ENCODE results near the gene SPATA2.
A peak's percentile ranks its signal among the peaks of the same experiment; 100 is the strongest.

The SPATA2 gene

DNA sequence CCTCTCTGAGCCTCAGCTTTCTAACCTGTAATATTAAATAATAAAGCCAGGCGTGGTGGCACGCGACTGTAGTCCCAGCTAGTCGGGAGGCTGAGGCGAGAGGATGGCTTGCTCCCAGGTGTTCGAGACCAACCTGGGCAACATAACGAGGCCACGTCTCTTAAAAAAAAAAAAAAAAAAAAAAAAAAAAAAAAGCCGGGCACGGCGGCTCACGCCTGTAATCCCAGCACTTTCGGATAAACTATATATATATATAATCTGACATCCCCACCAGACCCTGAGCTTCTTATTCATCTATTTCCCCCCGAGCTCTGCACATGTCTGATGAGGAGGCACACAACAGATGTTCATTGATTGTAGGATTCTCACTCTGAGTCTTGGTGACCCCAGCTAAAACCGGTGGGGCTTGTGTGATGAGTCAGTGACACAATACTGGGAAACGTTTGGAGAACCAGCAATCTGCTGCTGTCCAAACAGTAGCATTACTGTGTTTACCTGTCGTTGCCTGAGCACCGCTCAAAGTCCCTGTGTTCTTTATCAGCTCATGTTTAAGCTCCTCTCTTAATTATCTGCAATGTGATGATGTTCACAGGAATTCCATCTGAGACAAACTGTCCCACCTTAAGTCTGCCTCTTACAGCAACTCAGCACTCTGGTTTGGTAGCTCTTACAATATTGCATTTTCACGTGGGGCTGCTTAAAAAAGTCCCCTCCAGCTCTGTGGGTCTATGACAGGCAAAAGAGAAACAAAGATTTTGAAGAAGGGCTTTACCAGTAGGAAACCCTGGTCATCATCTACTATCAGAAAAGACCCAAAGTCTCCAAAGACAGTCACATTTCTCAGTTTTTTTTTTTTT is 1.0 kb upstream of the SPATA2 start:
- DNase-seq: peak; percentile 78
- Histone ChIP-seq H3K4me3 (ENCODE audit: low read depth, low read length) (peak overlapping the region; percentile 80), H3K36me3 (peaks cover 11% of the 10 kb centered on the region), H3K27me3 (ENCODE audit: insufficient read depth, low read depth, severe bottlenecking) (no peaks in the 10 kb centered on the region), H3K27ac (peak overlapping the region; percentile 100), H3K9me3 (ENCODE audit: severe bottlenecking) (no peaks in the 10 kb centered on the region)
- TF ChIP-seq, protein P1, sequence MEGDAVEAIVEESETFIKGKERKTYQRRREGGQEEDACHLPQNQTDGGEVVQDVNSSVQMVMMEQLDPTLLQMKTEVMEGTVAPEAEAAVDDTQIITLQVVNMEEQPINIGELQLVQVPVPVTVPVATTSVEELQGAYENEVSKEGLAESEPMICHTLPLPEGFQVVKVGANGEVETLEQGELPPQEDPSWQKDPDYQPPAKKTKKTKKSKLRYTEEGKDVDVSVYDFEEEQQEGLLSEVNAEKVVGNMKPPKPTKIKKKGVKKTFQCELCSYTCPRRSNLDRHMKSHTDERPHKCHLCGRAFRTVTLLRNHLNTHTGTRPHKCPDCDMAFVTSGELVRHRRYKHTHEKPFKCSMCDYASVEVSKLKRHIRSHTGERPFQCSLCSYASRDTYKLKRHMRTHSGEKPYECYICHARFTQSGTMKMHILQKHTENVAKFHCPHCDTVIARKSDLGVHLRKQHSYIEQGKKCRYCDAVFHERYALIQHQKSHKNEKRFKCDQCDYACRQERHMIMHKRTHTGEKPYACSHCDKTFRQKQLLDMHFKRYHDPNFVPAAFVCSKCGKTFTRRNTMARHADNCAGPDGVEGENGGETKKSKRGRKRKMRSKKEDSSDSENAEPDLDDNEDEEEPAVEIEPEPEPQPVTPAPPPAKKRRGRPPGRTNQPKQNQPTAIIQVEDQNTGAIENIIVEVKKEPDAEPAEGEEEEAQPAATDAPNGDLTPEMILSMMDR (IDR thresholded peaks at IDR 0.05; ENCODE audit: low read depth, low read length): no peak

DNA sequence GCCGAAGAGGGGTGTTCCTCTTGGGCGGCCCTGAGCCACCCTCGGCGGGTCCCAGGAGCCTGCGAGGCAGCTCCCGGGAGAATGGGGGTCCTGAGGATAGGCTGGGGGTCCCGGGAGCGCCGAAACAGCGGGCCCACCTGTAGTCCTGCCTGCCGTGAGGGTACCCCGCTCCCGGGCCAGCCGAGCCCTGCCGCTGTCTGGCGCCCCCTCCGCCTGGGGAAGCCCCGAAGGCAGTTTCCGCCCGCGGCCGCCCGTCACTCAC is 280 bp downstream of the SPATA2 start:
- TF ChIP-seq, protein P1 (IDR thresholded peaks at IDR 0.05; ENCODE audit: low read depth, low read length): no peak
- no peaks in the 10 kb centered on the region for H3K27me3 ChIP-seq (ENCODE audit: insufficient read depth, low read depth, severe bottlenecking)
- peak overlapping the region; percentile 80 for H3K4me3 ChIP-seq (ENCODE audit: low read depth, low read length)
- no peaks in the 10 kb centered on the region for H3K9me3 ChIP-seq (ENCODE audit: severe bottlenecking)
- peaks cover 11% of the 10 kb centered on the region for H3K36me3 ChIP-seq
- no peak for DNase-seq
- peak overlapping the region; percentile 100 for H3K27ac ChIP-seq

DNA sequence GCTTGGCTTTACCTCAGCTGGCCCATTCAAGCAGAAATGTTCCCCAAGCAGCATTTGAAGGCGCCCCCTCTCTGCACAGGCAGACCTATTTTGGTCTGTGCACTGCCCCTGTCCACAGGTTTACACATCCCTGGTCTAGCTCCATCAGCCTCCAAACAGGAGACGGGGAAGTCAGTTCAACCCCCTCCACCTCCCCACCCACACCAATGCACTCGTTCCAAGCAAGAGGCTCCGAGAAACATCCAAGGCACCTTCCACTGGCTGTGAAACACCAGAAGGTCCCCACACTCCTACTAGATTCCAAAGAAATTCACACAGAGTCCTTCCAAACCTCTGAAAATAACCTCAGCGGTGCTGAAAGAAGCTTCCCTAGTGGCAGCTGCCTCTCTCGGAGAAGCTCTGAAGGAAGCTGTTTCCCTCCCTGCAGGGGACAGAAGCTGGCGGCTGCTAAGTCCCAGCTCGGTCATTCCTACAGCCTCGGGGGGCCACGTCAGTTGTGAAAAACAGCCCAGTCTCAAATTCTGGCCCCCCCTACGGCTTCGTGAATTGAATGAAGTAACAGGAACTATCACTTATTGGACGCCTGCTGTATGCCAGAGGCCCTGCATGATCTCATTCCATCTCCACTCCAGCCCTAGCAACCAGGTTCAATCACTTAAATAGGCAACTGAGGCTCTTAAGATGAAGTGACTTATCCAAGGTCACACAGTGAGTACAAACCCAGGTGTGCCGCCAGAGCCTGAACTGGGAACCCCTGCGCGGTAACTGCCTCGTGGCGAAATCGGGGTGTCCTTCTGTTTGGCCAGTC is 815 bp downstream of the SPATA2 start:
- Histone ChIP-seq H3K27me3 (ENCODE audit: insufficient read depth, low read depth, severe bottlenecking) (no peaks in the 10 kb centered on the region), H3K27ac (peak overlapping the region; percentile 100), H3K4me3 (ENCODE audit: low read depth, low read length) (peak overlapping the region; percentile 80), H3K9me3 (ENCODE audit: severe bottlenecking) (no peaks in the 10 kb centered on the region), H3K36me3 (peaks cover 11% of the 10 kb centered on the region)
- TF ChIP-seq, protein P1 (IDR thresholded peaks at IDR 0.05; ENCODE audit: low read depth, low read length): no peak
- DNase-seq: no peak

DNA sequence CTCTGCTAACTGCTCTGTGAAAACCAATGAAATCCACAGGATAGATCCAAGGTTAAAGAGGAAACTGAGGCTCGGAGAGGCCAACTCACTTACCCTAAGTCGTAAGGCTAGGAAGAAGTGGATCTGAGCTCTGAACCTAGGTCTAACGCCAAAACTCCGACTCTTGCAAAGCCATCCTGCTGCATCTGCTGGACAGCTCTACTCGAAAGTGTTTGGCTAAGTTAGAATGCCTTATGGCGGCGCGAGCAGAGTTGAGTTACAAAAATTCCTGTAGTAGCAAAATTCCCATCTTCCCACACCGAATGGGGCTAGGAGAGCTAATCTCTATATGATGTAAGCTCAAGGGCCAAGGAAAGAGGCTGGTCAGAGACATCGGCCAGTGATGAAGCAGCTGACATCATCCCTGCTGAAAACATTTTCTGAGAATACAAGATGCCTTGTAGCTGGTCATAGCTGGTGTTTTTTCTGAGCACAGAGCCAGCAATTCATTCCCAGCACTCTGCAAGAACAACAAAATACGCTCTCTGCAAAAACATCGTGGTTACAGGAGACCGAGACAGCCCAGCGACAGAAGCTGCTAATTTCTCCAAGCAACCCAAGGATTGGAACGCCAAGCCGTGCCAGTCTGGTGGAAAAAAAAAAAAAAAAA is 1.8 kb downstream of the SPATA2 start:
- H3K36me3 ChIP-seq: peaks cover 18% of the 10 kb centered on the region
- TF ChIP-seq, protein P1 (IDR thresholded peaks at IDR 0.05; ENCODE audit: low read depth, low read length): no peak
- no peak overlapping the region for H3K4me3 ChIP-seq (ENCODE audit: low read depth, low read length)
- H3K27me3 ChIP-seq (ENCODE audit: insufficient read depth, low read depth, severe bottlenecking): no peaks in the 10 kb centered on the region
- no peaks in the 10 kb centered on the region for H3K9me3 ChIP-seq (ENCODE audit: severe bottlenecking)
- DNase-seq: no peak
- H3K27ac ChIP-seq: no peak overlapping the region

DNA sequence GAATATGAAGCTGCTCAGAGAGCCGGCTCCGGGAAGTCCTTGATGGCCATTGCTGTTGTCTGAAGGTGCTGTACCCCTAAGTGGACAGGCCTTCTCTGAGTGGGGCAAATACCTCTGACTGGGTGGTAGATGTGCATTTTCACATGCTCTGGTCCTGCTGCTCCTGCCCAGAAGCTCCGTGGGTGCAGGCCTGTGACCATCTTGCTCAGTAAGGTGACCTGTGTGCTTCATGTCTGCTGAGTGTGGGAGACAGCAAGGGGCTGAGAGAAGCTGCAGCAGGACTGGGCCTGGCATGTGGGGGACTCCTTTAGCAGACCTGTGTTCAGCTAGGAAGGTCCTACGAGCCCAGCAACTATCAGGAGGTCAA is 5.0 kb downstream of the SPATA2 start:
- DNase-seq: no peak

More for the DNA sequence above, 5.0 kb downstream of the SPATA2 start:
- peaks cover 41% of the 10 kb centered on the region for H3K36me3 ChIP-seq
- H3K27me3 ChIP-seq (ENCODE audit: insufficient read depth, low read depth, severe bottlenecking): no peaks in the 10 kb centered on the region
- TF ChIP-seq, protein P1 (IDR thresholded peaks at IDR 0.05; ENCODE audit: low read depth, low read length): no peak
- no peaks in the 10 kb centered on the region for H3K9me3 ChIP-seq (ENCODE audit: severe bottlenecking)
- H3K4me3 ChIP-seq (ENCODE audit: low read depth, low read length): 0 out of 2 replicates have a peak overlapping the region, but pooled peaks have one; percentile 5
- peak overlapping the region; percentile 55 for H3K27ac ChIP-seq

Data from WERI-Rb-1 (cell line).